Mesodermal cell (in vitro differentiated cells): ENCODE data around the gene LRRC25.

ENCODE experiments used
- H3K27ac ChIP-seq: 2 replicates; pipeline ENCODE4 v1.7.0; 2013; ENCODE audit warnings: mild to moderate bottlenecking, low read depth, low read length, moderate library complexity; ENCODE audit not compliant: severe bottlenecking
- H3K36me3 ChIP-seq: 2 replicates; pipeline ENCODE4 v1.7.1; 2013; ENCODE audit warnings: mild to moderate bottlenecking, low read length, moderate library complexity; ENCODE audit not compliant: control insufficient read depth, insufficient read depth
- H3K4me1 ChIP-seq: one replicate; pipeline ENCODE4 v1.7.1; 2013; ENCODE audit warnings: mild to moderate bottlenecking, low read length; ENCODE audit not compliant: insufficient read depth, control insufficient read depth, poor library complexity, severe bottlenecking
- H3K4me3 ChIP-seq: 2 replicates; pipeline ENCODE4 v1.7.0; 2013; ENCODE audit warnings: low read length, control low read depth, mild to moderate bottlenecking; ENCODE audit not compliant: insufficient read depth, poor library complexity, severe bottlenecking; ENCODE audit errors: extremely low read depth
- H3K9me3 ChIP-seq: 2 replicates; pipeline ENCODE4 v1.7.1; 2013; ENCODE audit warnings: mild to moderate bottlenecking, low read length, moderate library complexity; ENCODE audit not compliant: control insufficient read depth
- WGBS, 2 experiments: methylation state at CpG; one replicate each; pipeline ENCODE4 v1.1.5; 2013; ENCODE audit warnings: missing lambda C conversion rate in 2 of 2; ENCODE audit not compliant: insufficient coverage in 2 of 2; 5-methylcytosine and 5-hydroxymethylcytosine counted together

LRRC25 gene

GRCh38 chr19:18428787-18429674 lies 31.6 kb upstream of the LRRC25 start:
- Histone ChIP-seq H3K4me3 (peak overlapping the region; percentile 35), H3K36me3 (peaks cover 6% of the 10 kb centered on the region), H3K27ac (peak overlapping the region; percentile 93), H3K9me3 (no peaks in the 10 kb centered on the region), H3K4me1 (peaks cover 35% of the 10 kb centered on the region)
- WGBS, 2 experiments, result 1 to 2% methylated on average over 48 to 61 of the region's 77 CpGs

GRCh38 chr19:18428173-18428786 lies 30.9 kb upstream of the LRRC25 start:
- no peaks in the 10 kb centered on the region for H3K9me3 ChIP-seq
- H3K4me3 ChIP-seq, result no peak overlapping the region
- H3K27ac ChIP-seq, result peak overlapping the region; percentile 93
- H3K36me3 ChIP-seq, result peaks cover 6% of the 10 kb centered on the region
- WGBS, 2 experiments, result 37 to 53% methylated on average over 13 to 16 of the region's 17 CpGs
- peaks cover 37% of the 10 kb centered on the region for H3K4me1 ChIP-seq

- Histone ChIP-seq H3K4me1 (peaks cover 34% of the 10 kb centered on the region), H3K36me3 (peaks cover 11% of the 10 kb centered on the region)
Measured at GRCh38 chr19:18427743-18428113, 30.3 kb upstream of the LRRC25 start.

GRCh38 chr19:18427080-18427742 lies 29.8 kb upstream of the LRRC25 start:
- H3K27ac ChIP-seq, result no peak overlapping the region
- peaks cover 34% of the 10 kb centered on the region for H3K4me1 ChIP-seq
- 96% methylated on average over 14 to 15 of the region's 16 CpGs for whole genome bisulfite sequencing, 2 experiments
- H3K4me3 ChIP-seq, result no peak overlapping the region
- peaks cover 11% of the 10 kb centered on the region for H3K36me3 ChIP-seq
- H3K9me3 ChIP-seq, result no peaks in the 10 kb centered on the region

More at GRCh38 chr19:18427743-18428113, 30.3 kb upstream of the LRRC25 start:
- no peaks in the 10 kb centered on the region for H3K9me3 ChIP-seq
- H3K4me3 ChIP-seq, result no peak overlapping the region
- 93 to 96% methylated on average over 7 to 9 of the region's 12 CpGs for WGBS, 2 experiments
- no peak overlapping the region for H3K27ac ChIP-seq

GRCh38 chr19:18426416-18426767 lies 29.0 kb upstream of the LRRC25 start:
- H3K27ac ChIP-seq, result no peak overlapping the region

GRCh38 chr19:18425515-18426415 lies 28.3 kb upstream of the LRRC25 start:
- WGBS, 2 experiments, result 89 to 91% methylated on average over 12 to 13 of the region's 18 CpGs
- peaks cover 36% of the 10 kb centered on the region for H3K4me1 ChIP-seq
- H3K4me3 ChIP-seq, result no peak overlapping the region
- H3K9me3 ChIP-seq, result no peaks in the 10 kb centered on the region
- no peak overlapping the region for H3K27ac ChIP-seq
- H3K36me3 ChIP-seq, result peaks cover 9% of the 10 kb centered on the region

More at GRCh38 chr19:18426416-18426767, 29.0 kb upstream of the LRRC25 start:
- Histone ChIP-seq H3K4me3 (no peak overlapping the region), H3K4me1 (peaks cover 34% of the 10 kb centered on the region), H3K36me3 (peaks cover 11% of the 10 kb centered on the region), H3K9me3 (no peaks in the 10 kb centered on the region)
- 89 to 90% methylated on average over 5 to 7 of the region's 8 CpGs for WGBS, 2 experiments

- peaks cover 7% of the 10 kb centered on the region for H3K36me3 ChIP-seq
- WGBS, 2 experiments, result 79 to 82% methylated on average over 9 to 17 of the region's 17 CpGs
- peaks cover 36% of the 10 kb centered on the region for H3K4me1 ChIP-seq
- H3K4me3 ChIP-seq, result no peak overlapping the region
- H3K9me3 ChIP-seq, result no peaks in the 10 kb centered on the region
- H3K27ac ChIP-seq, result no peak overlapping the region
Measured at GRCh38 chr19:18424890-18425514, 27.6 kb upstream of the LRRC25 start.

- 84% methylated on average over 20 to 22 of the region's 22 CpGs for WGBS, 2 experiments
- Histone ChIP-seq H3K9me3 (no peaks in the 10 kb centered on the region), H3K4me1 (peaks cover 30% of the 10 kb centered on the region), H3K4me3 (no peak overlapping the region), H3K27ac (no peak overlapping the region), H3K36me3 (peaks cover 7% of the 10 kb centered on the region)
Measured at GRCh38 chr19:18424122-18424889, 26.9 kb upstream of the LRRC25 start.

GRCh38 chr19:18423258-18424020 lies 26.0 kb upstream of the LRRC25 start:
- Histone ChIP-seq H3K4me3 (no peak overlapping the region), H3K9me3 (no peaks in the 10 kb centered on the region), H3K4me1 (peaks cover 34% of the 10 kb centered on the region), H3K36me3 (peaks cover 7% of the 10 kb centered on the region), H3K27ac (no peak overlapping the region)
- 93 to 96% methylated on average over 15 to 17 of the region's 21 CpGs for WGBS, 2 experiments
